Progenitor cell of endocrine pancreas (in vitro differentiated cells): Measurements from ENCODE around the gene SNTB2. TPM values are rescaled to one million over a fixed set of nuclear protein-coding genes. Genes with fewer than 3 reads are reported as not detected.
A peak's percentile ranks its signal among the peaks of the same experiment; 100 is the strongest.
"Not testable (repeated sequence)": the region's sequence is repeated elsewhere in the genome, so short reads cannot be mapped to it uniquely, and the experiment has no call there.

Source experiments
- DNase-seq: peaks from one replicate; pipeline ENCODE4 v3.0.0; 2021; ENCODE audit warnings: low spot score; ENCODE audit not compliant: unreplicated experiment
- H3K27ac Mint-ChIP-seq: 2 replicates; pipeline ENCODE4 v1.8.0; 2021; ENCODE audit warnings: mild to moderate bottlenecking, moderate library complexity, mixed read lengths
- H3K27me3 Mint-ChIP-seq: 2 replicates; pipeline ENCODE4 v1.8.0; 2021; ENCODE audit warnings: mixed read lengths
- H3K36me3 Mint-ChIP-seq: 2 replicates; pipeline ENCODE4 v1.8.0; 2022; ENCODE audit warnings: mixed read lengths; ENCODE audit not compliant: insufficient read depth
- H3K4me1 Mint-ChIP-seq: 2 replicates; pipeline ENCODE4 v1.8.0; 2021; ENCODE audit warnings: low read depth, mixed read lengths
- H3K4me3 Mint-ChIP-seq: 2 replicates; pipeline ENCODE4 v1.8.0; 2021; ENCODE audit warnings: low read depth, mild to moderate bottlenecking, moderate library complexity, mixed read lengths
- H3K9me3 Mint-ChIP-seq: 2 replicates; pipeline ENCODE4 v1.8.0; 2021; ENCODE audit warnings: low read depth, mixed read lengths
- CTCF ChIP-seq: fragments of 200-600 bp; sonication (generic); IDR thresholded peaks from one replicate; pipeline ENCODE4 v1.5.0; 2021; ENCODE audit warnings: antibody characterized with exemption, mild to moderate bottlenecking; ENCODE audit not compliant: unreplicated experiment
- total RNA-seq: library from RNA; stranded (reverse); gene quantifications from 2 replicates; pipeline ENCODE4 v1.2.1, GENCODE V29; 2021

Gene SNTB2
- total RNA-seq, 1 donor from 2014 or later = 40.9 TPM

GRCh38 chr16:69294051-69294450 is 107.1 kb downstream of the SNTB2 start:
- DNase-seq = no peak
- H3K9me3 Mint-ChIP-seq = no peaks in the 10 kb centered on the region
- no peak overlapping the region for H3K27ac Mint-ChIP-seq
- H3K27me3 Mint-ChIP-seq = no peaks in the 10 kb centered on the region
- TF ChIP-seq CTCF = no peak
- no peaks in the 10 kb centered on the region for H3K4me1 Mint-ChIP-seq
- H3K4me3 Mint-ChIP-seq = no peak overlapping the region
- peaks cover 7% of the 10 kb centered on the region for H3K36me3 Mint-ChIP-seq

GRCh38 chr16:69296771-69297170 is 109.8 kb downstream of the SNTB2 start:
- H3K4me1 Mint-ChIP-seq, H3K27me3 Mint-ChIP-seq: not testable (repeated sequence)

GRCh38 chr16:69298261-69298660 is 111.3 kb downstream of the SNTB2 start:
- no peak overlapping the region for H3K4me3 Mint-ChIP-seq
- no peak for TF ChIP-seq CTCF
- H3K9me3 Mint-ChIP-seq = no peaks in the 10 kb centered on the region
- H3K27ac Mint-ChIP-seq = peak overlapping the region; percentile 18
- no peaks in the 10 kb centered on the region for H3K27me3 Mint-ChIP-seq
- H3K4me1 Mint-ChIP-seq = peaks cover 3% of the 10 kb centered on the region
- DNase-seq = no peak
- peaks cover 13% of the 10 kb centered on the region for H3K36me3 Mint-ChIP-seq

More at GRCh38 chr16:69296771-69297170, 109.8 kb downstream of the SNTB2 start:
- not testable (repeated sequence) for H3K9me3 Mint-ChIP-seq, DNase-seq, H3K4me3 Mint-ChIP-seq, H3K27ac Mint-ChIP-seq
- peaks cover 11% of the 10 kb centered on the region for H3K36me3 Mint-ChIP-seq

- Mint-ChIP-seq H3K4me3 (no peak overlapping the region), H3K9me3 (no peaks in the 10 kb centered on the region), H3K36me3 (peaks cover 9% of the 10 kb centered on the region), H3K4me1 (peaks cover 3% of the 10 kb centered on the region), H3K27ac (no peak overlapping the region), H3K27me3 (no peaks in the 10 kb centered on the region)
- DNase-seq = no peak
- no peak for TF ChIP-seq CTCF
Observed at GRCh38 chr16:69301187-69301586, 114.2 kb downstream of the SNTB2 start.

GRCh38 chr16:69301861-69302260 is 114.9 kb downstream of the SNTB2 start:
- TF ChIP-seq CTCF = no peak
- no peaks in the 10 kb centered on the region for H3K27me3 Mint-ChIP-seq
- no peaks in the 10 kb centered on the region for H3K9me3 Mint-ChIP-seq
- H3K4me3 Mint-ChIP-seq = no peak overlapping the region
- H3K36me3 Mint-ChIP-seq = peaks cover 8% of the 10 kb centered on the region
- H3K4me1 Mint-ChIP-seq = peaks cover 3% of the 10 kb centered on the region
- H3K27ac Mint-ChIP-seq = no peak overlapping the region
- DNase-seq = no peak

- no peak overlapping the region for H3K4me3 Mint-ChIP-seq
- no peak for DNase-seq
- no peaks in the 10 kb centered on the region for H3K27me3 Mint-ChIP-seq
- TF ChIP-seq CTCF = no peak
- peak overlapping the region; percentile 11 for H3K27ac Mint-ChIP-seq
- H3K36me3 Mint-ChIP-seq = peaks cover 8% of the 10 kb centered on the region
- H3K9me3 Mint-ChIP-seq = no peaks in the 10 kb centered on the region
- H3K4me1 Mint-ChIP-seq = peaks cover 3% of the 10 kb centered on the region
Observed at GRCh38 chr16:69302301-69302700, 115.3 kb downstream of the SNTB2 start.
